SW480 (cell line): Measurements from ENCODE around the gene SUMO2.
"Not testable (repeated sequence)": the region's sequence is repeated elsewhere in the genome, so short reads cannot be mapped to it uniquely, and the experiment has no call there.

Experiments
- DNase-seq: peaks from one replicate; pipeline ENCODE4 v3.0.0-alpha.2; 2016; ENCODE audit warnings: low spot score

The SUMO2 gene

GRCh38 chr17:75182569-75183436, at the start of gene SUMO2:
TSS of gene SUMO2 (minus strand) at chr17:75182959. CDS start at chr17:75182834, 125 bp downstream.
- DNase-seq, result peak; percentile 88

GRCh38 chr17:75231741-75232464, 49.1 kb upstream of the SUMO2 start:
- no peak for DNase-seq

- no peak for DNase-seq
Observed at GRCh38 chr17:75231071-75231470, 48.3 kb upstream of the SUMO2 start.

GRCh38 chr17:75228847-75229246, 46.1 kb upstream of the SUMO2 start:
- DNase-seq, result no peak

- DNase-seq, result no peak
Observed at GRCh38 chr17:75228305-75228704, 45.5 kb upstream of the SUMO2 start.

- DNase-seq, result no peak
Observed at GRCh38 chr17:75227729-75228128, 45.0 kb upstream of the SUMO2 start.

- DNase-seq, result no peak
Observed at GRCh38 chr17:75225016-75225415, 42.3 kb upstream of the SUMO2 start.

GRCh38 chr17:75219815-75220214, 37.1 kb upstream of the SUMO2 start:
- no peak for DNase-seq

GRCh38 chr17:75218131-75218530, 35.4 kb upstream of the SUMO2 start:
- no peak for DNase-seq

- no peak for DNase-seq
Observed at GRCh38 chr17:75209061-75209460, 26.3 kb upstream of the SUMO2 start.

- DNase-seq, result no peak
Observed at GRCh38 chr17:75208161-75208560, 25.4 kb upstream of the SUMO2 start.

- DNase-seq, result no peak
Observed at GRCh38 chr17:75207760-75208159, 25.0 kb upstream of the SUMO2 start.

GRCh38 chr17:75207050-75207407, 24.3 kb upstream of the SUMO2 start:
- DNase-seq, result not testable (repeated sequence)

GRCh38 chr17:75205793-75206163, 23.0 kb upstream of the SUMO2 start:
- DNase-seq, result peak; percentile 14

GRCh38 chr17:75205037-75205792, 22.5 kb upstream of the SUMO2 start, which contains the start of gene NUP85:
TSS of gene NUP85 (plus strand) at chr17:75205679. CDS start at chr17:75205762, 83 bp downstream.
- DNase-seq, result peak; percentile 96

- no peak for DNase-seq
Observed at GRCh38 chr17:75199886-75200618, 17.3 kb upstream of the SUMO2 start.

GRCh38 chr17:75194879-75195278, 12.1 kb upstream of the SUMO2 start:
- peak; percentile 44 for DNase-seq

- no peak for DNase-seq
Observed at GRCh38 chr17:75191584-75191983, 8.8 kb upstream of the SUMO2 start.

GRCh38 chr17:75188614-75189013, 5.9 kb upstream of the SUMO2 start:
- no peak for DNase-seq

- DNase-seq, result no peak
Observed at GRCh38 chr17:75183999-75184884, 1.5 kb upstream of the SUMO2 start.

GRCh38 chr17:75182319-75182568, 515 bp downstream of the SUMO2 start:
- no peak for DNase-seq
